H1 (cell line): ENCODE measurements around the gene ADCY3. TPM values are rescaled to one million over a fixed set of nuclear protein-coding genes. Genes with fewer than 3 reads are reported as not detected.

Experiments
- CTCF ChIA-PET: fragments of 300-600 bp; sonication (Branson Sonifier 250); formaldehyde crosslinking; loops from one replicate; lab custom pipeline; 2021; ENCODE audit not compliant: partially characterized antibody; lab: Charles Lee
- POLR2A ChIA-PET: fragments of 300-600 bp; sonication (Branson Sonifier 250); formaldehyde crosslinking; loops from one replicate; lab custom pipeline; 2021; ENCODE audit warnings: inconsistent platforms; ENCODE audit not compliant: partially characterized antibody; lab: Charles Lee
- DNase-seq, 2 experiments: peaks; one replicate each; pipeline versions ENCODE4 v3.0.0 to v3.0.0-alpha.2; 2010 to 2022; ENCODE audit warnings: low spot score in 2 of 2, low read depth in 1 of 2, mixed read lengths in 1 of 2
- FAIRE-seq: peaks from 2 replicates; lab custom pipeline; 2011; peaks lifted over from hg19 to GRCh38; lab: Jason Lieb, UNC
- H2AFZ ChIP-seq: 2 replicates; pipeline ENCODE4 v1.8.1; 2012; ENCODE audit warnings: low read length, inconsistent platforms
- H2AK5ac ChIP-seq: 2 replicates; pipeline ENCODE4 v1.6.1; 2013; ENCODE audit warnings: low read depth, low read length
- H2BK120ac ChIP-seq: replicated peaks from 2 replicates; pipeline ENCODE3; 2013; ENCODE audit warnings: low read depth, low read length, inconsistent platforms
- H2BK12ac ChIP-seq: 2 replicates; pipeline ENCODE4 v1.6.1; 2013; ENCODE audit warnings: low read depth, low read length
- H2BK15ac ChIP-seq: 2 replicates; pipeline ENCODE4 v1.6.1; 2013; ENCODE audit warnings: low read length
- H2BK20ac ChIP-seq: 2 replicates; pipeline ENCODE4 v1.6.1; 2013; ENCODE audit warnings: low read length
- H2BK5ac ChIP-seq: 2 replicates; pipeline ENCODE4 v1.6.1; 2013; ENCODE audit warnings: low read depth, low read length
- H3K14ac ChIP-seq: 2 replicates; pipeline ENCODE4 v1.6.1; 2013; ENCODE audit warnings: inconsistent platforms; ENCODE audit not compliant: insufficient read length
- H3K18ac ChIP-seq: 2 replicates; pipeline ENCODE4 v1.6.1; 2013; ENCODE audit warnings: low read length; ENCODE audit errors: extremely low read depth
- H3K23ac ChIP-seq: 2 replicates; pipeline ENCODE4 v1.6.1; 2013; ENCODE audit warnings: inconsistent platforms; ENCODE audit not compliant: insufficient read length
- H3K23me2 ChIP-seq: 2 replicates; pipeline ENCODE4 v1.6.1; 2013; ENCODE audit warnings: low read depth, low read length
- H3K27ac ChIP-seq: 2 replicates; pipeline ENCODE4 v1.6.1; 2011; ENCODE audit warnings: low read depth, low read length, inconsistent platforms
- H3K27me3 ChIP-seq, 4 experiments: replicated peaks in 1 of 4; 1 replicate in 1 of 4; 2 replicates in 3 of 4; pipeline versions ENCODE4 v1.6.1 to v1.8.1; 2011 to 2013; ENCODE audit warnings: low read length in 3 of 4, mild to moderate bottlenecking in 3 of 4, inconsistent platforms in 2 of 4, mixed read lengths in 2 of 4, moderate library complexity in 1 of 4; ENCODE audit not compliant: control insufficient read depth in 3 of 4, insufficient read depth in 3 of 4; ENCODE audit errors: extremely low read depth in 1 of 4
- H3K36me3 ChIP-seq, 4 experiments: 2 replicates each; pipeline versions ENCODE4 v1.6.1 to v1.8.1; 2011 to 2013; ENCODE audit warnings: mild to moderate bottlenecking in 4 of 4, low read length in 3 of 4, moderate library complexity in 2 of 4, control low read depth in 1 of 4, inconsistent platforms in 1 of 4; ENCODE audit not compliant: insufficient read depth in 4 of 4, control insufficient read depth in 2 of 4
- H3K4ac ChIP-seq: replicated peaks from 2 replicates; pipeline ENCODE3; 2013; ENCODE audit warnings: low read length, low read depth, mixed read lengths, inconsistent platforms; ENCODE audit not compliant: insufficient read length
- H3K4me1 ChIP-seq, 4 experiments: replicated peaks in 1 of 4; 1 replicate in 1 of 4; 2 replicates in 3 of 4; pipeline versions ENCODE4 v1.6.1 to v1.8.1; 2011 to 2013; ENCODE audit warnings: low read length in 3 of 4, inconsistent platforms in 2 of 4, mixed read lengths in 1 of 4; ENCODE audit not compliant: insufficient read depth in 4 of 4, control insufficient read depth in 3 of 4
- H3K4me2 ChIP-seq, 2 experiments: 2 replicates each; pipeline versions ENCODE4 v1.6.1 to v1.8.1; 2011 to 2013; ENCODE audit warnings: low read depth in 2 of 2, low read length in 2 of 2, control low read depth in 1 of 2, inconsistent platforms in 1 of 2, mild to moderate bottlenecking in 1 of 2; ENCODE audit not compliant: insufficient read depth in 1 of 2
- H3K4me3 ChIP-seq, 4 experiments: fragments of 200-600, 300-600 bp in 1 of 4; sonication (generic), shearing (Covaris generic), sonication (Bioruptor Twin) in 1 of 4; 2 replicates each; pipeline versions ENCODE4 v1.5.1 to v1.8.1; 2011 to 2016; ENCODE audit warnings: low read length in 4 of 4, low read depth in 3 of 4, control low read depth in 2 of 4, inconsistent platforms in 2 of 4, mild to moderate bottlenecking in 2 of 4, mixed read lengths in 1 of 4, moderate library complexity in 1 of 4; ENCODE audit not compliant: insufficient read depth in 2 of 4; ENCODE audit errors: extremely low read depth in 1 of 4
- H3K56ac ChIP-seq: replicated peaks from 2 replicates; pipeline ENCODE3; 2013; ENCODE audit warnings: low read depth, mild to moderate bottlenecking, mixed read lengths, low read length, inconsistent platforms; ENCODE audit not compliant: insufficient read length
- H3K79me1 ChIP-seq: 2 replicates; pipeline ENCODE4 v1.6.1; 2013; ENCODE audit warnings: low read depth, low read length, control low read depth
- H3K79me2 ChIP-seq, 2 experiments: 2 replicates each; pipeline versions ENCODE4 v1.6.1 to v1.8.1; 2012 to 2013; ENCODE audit warnings: low read length in 2 of 2, mild to moderate bottlenecking in 2 of 2, inconsistent platforms in 1 of 2; ENCODE audit not compliant: insufficient read depth in 2 of 2, control insufficient read depth in 1 of 2
- H3K9ac ChIP-seq, 4 experiments: replicated peaks in 1 of 4; 1 replicate in 1 of 4; 2 replicates in 3 of 4; pipeline versions ENCODE4 v1.6.1 to v1.8.1; 2011 to 2013; ENCODE audit warnings: low read depth in 3 of 4, low read length in 3 of 4, control low read depth in 2 of 4, mild to moderate bottlenecking in 2 of 4, moderate library complexity in 2 of 4, inconsistent platforms in 1 of 4; ENCODE audit errors: extremely low read depth in 1 of 4
- H3K9me3 ChIP-seq, 2 experiments: 2 replicates each; pipeline versions ENCODE4 v1.6.1 to v1.8.1; 2012 to 2013; ENCODE audit warnings: mild to moderate bottlenecking in 2 of 2, moderate library complexity in 2 of 2, control low read depth in 1 of 2, inconsistent platforms in 1 of 2, low read depth in 1 of 2, low read length in 1 of 2, mixed read lengths in 1 of 2; ENCODE audit not compliant: insufficient read depth in 2 of 2
- H4K20me1 ChIP-seq, 2 experiments: replicated peaks in 1 of 2; 2 replicates each; pipeline versions ENCODE3 to v1.8.1; 2011 to 2013; ENCODE audit warnings: inconsistent platforms in 2 of 2, low read length in 2 of 2, mild to moderate bottlenecking in 1 of 2; ENCODE audit not compliant: insufficient read depth in 2 of 2, control insufficient read depth in 1 of 2
- H4K5ac ChIP-seq: 2 replicates; pipeline ENCODE4 v1.6.1; 2013; ENCODE audit warnings: low read length, low read depth, mixed read lengths, inconsistent platforms; ENCODE audit not compliant: insufficient read length
- H4K8ac ChIP-seq: 2 replicates; pipeline ENCODE4 v1.8.0; 2013; ENCODE audit warnings: mild to moderate bottlenecking, moderate library complexity, low read length, inconsistent platforms; ENCODE audit not compliant: insufficient read depth; ENCODE audit errors: extremely low read depth
- H4K91ac ChIP-seq: replicated peaks from 2 replicates; pipeline ENCODE3; 2013; ENCODE audit warnings: low read length, mixed read lengths, inconsistent platforms; ENCODE audit not compliant: insufficient read length
- BACH1 ChIP-seq: IDR thresholded peaks from 2 replicates; pipeline ENCODE4 v1.6.1; 2012; ENCODE audit warnings: low read length, improper control_type of control experiment
- EP300 ChIP-seq, 2 experiments: IDR thresholded peaks; 1 replicate in 1 of 2; 2 replicates in 1 of 2; pipeline ENCODE4 v1.6.1; 2011 to 2012; ENCODE audit warnings: low read depth in 2 of 2, low read length in 2 of 2, mild to moderate bottlenecking in 2 of 2, borderline replicate concordance in 1 of 2, inconsistent platforms in 1 of 2, moderate library complexity in 1 of 2
- JUN ChIP-seq: IDR thresholded peaks from 2 replicates; pipeline ENCODE4 v1.6.1; 2011; ENCODE audit warnings: low read depth, mild to moderate bottlenecking, improper control_type of control experiment, low read length
- KDM5A ChIP-seq: fragments of 200-600 bp; IDR thresholded peaks from 2 replicates; pipeline ENCODE4 v1.7.1; 2012; ENCODE audit warnings: mild to moderate bottlenecking, low read length, inconsistent platforms, mixed read lengths
- MAFK ChIP-seq: IDR thresholded peaks from 2 replicates; pipeline ENCODE4 v1.6.1; 2012; ENCODE audit warnings: low read depth, mild to moderate bottlenecking, improper control_type of control experiment, low read length
- MAX ChIP-seq: IDR thresholded peaks from 2 replicates; pipeline ENCODE4 v1.6.1; 2012; ENCODE audit warnings: inconsistent platforms
- PHF8 ChIP-seq: fragments of 200-600 bp; sonication (generic); conservative IDR thresholded peaks from 2 replicates; pipeline ENCODE4 v1.7.1; 2012; ENCODE audit warnings: low read depth, mild to moderate bottlenecking, inconsistent platforms, low read length, moderate library complexity
- RFX5 ChIP-seq: IDR thresholded peaks from 2 replicates; pipeline ENCODE4 v1.6.1; 2011; ENCODE audit warnings: low read depth, low read length, improper control_type of control experiment, borderline replicate concordance
- SIN3A ChIP-seq, 2 experiments: IDR thresholded peaks in 1 of 2; conservative IDR thresholded peaks in 1 of 2; 2 replicates each; pipeline ENCODE4 v1.6.1; 2011 to 2012; ENCODE audit warnings: low read length in 2 of 2, improper control_type of control experiment in 1 of 2, low read depth in 1 of 2, mild to moderate bottlenecking in 1 of 2
- SP4 ChIP-seq: IDR thresholded peaks from 2 replicates; pipeline ENCODE4 v1.6.1; 2012; ENCODE audit warnings: low read length, inconsistent platforms
- WGBS, 2 experiments: shearing (Covaris generic) in 1 of 2; methylation state at CpG; one replicate each; pipeline versions ENCODE4 v1.1.6 to v1.1.7; 2013 to 2015; ENCODE audit warnings: low lambda C conversion rate in 2 of 2, mixed read lengths in 2 of 2, inconsistent platforms in 1 of 2, low coverage in 1 of 2, missing lambda C conversion rate in 1 of 2; ENCODE audit not compliant: insufficient replicate concordance in 2 of 2, insufficient coverage in 1 of 2, insufficient read length in 1 of 2; ENCODE audit errors: extremely low coverage in 1 of 2, missing lambda C conversion rate in 1 of 2; 5-methylcytosine and 5-hydroxymethylcytosine counted together
- polyA plus RNA-seq, 7 experiments: library from polyadenylated mRNA; depleted of rRNA in 3 of 7; stranded (reverse) in 5 of 7; unstranded in 2 of 7; fragments of >200 nt in 5 of 7; fragments of 200-250 nt in 2 of 7; gene quantifications; 1 replicate in 5 of 7; 2 replicates in 1 of 7; 4 replicates in 1 of 7; pipeline versions ENCODE4 v1.2.1 to v1.2.3, GENCODE V29; 2011 to 2013; ENCODE audit warnings: missing spikeins in 2 of 7, mixed read lengths in 2 of 7
- total RNA-seq: library from RNA; stranded (reverse); fragmentation: NEBNext Ultra II Directional; extraction: Animal tissue kit (Norgen Biotek cat#: 25700); gene quantifications from 2 replicates; pipeline ENCODE4 v1.2.1, GENCODE V29; 2021

Gene ADCY3
- total and polyA plus RNA-seq, 2 of the 8 experiments (the other 6 are each of a cell fraction or from before 2014, with no cell fraction given): 45.1 to 52.9 TPM

GRCh38 chr2:24788816-24789215, 131.2 kb downstream of the ADCY3 start:
- no peaks in the 10 kb centered on the region for H3K9me3 ChIP-seq
- no peak overlapping the region for H2BK5ac ChIP-seq
- 57% methylated on average over 3 of the region's 3 CpGs; no CpG with 5 or more reads in 1 of the 2 experiments for WGBS, 2 experiments
- no peak overlapping the region for H2AFZ ChIP-seq
- no peaks in the 10 kb centered on the region for H3K27me3 ChIP-seq
- no peak overlapping the region for H4K8ac ChIP-seq
- H3K4me2 ChIP-seq: no peak overlapping the region
- no peak for DNase-seq
- H3K56ac ChIP-seq: no peak overlapping the region
- H2BK12ac ChIP-seq: no peak overlapping the region
- H3K18ac ChIP-seq: no peak overlapping the region
- no peak overlapping the region for H2BK120ac ChIP-seq
- no peak overlapping the region for H4K5ac ChIP-seq
- TF ChIP-seq EP300 (IDR thresholded peaks at IDR 0.05; ENCODE audit: borderline replicate concordance in 1 of 2, low read depth in 2 of 2, low read length in 2 of 2) (no peak), JUN (no peak), MAX (no peak), MAFK (no peak), PHF8 (no peak), SIN3A (conservative IDR thresholded peaks at IDR 0.05 in 1 of 2, IDR thresholded peaks at IDR 0.05 in 1 of 2; ENCODE audit: low read depth in 1 of 2, low read length in 2 of 2) (no peak), RFX5 (no peak), SP4 (no peak), KDM5A (no peak), BACH1 (no peak)
- no peak overlapping the region for H4K91ac ChIP-seq
- no peak overlapping the region for H3K4me3 ChIP-seq
- 0 out of 2 replicates have a peak, but pooled peaks cover under 1% of the 10 kb centered on the region for H3K79me1 ChIP-seq
- FAIRE-seq: no peak
- H3K27ac ChIP-seq: no peak overlapping the region
- H3K4ac ChIP-seq: no peak overlapping the region
- no peak overlapping the region for H2BK20ac ChIP-seq
- no peak overlapping the region for H2AK5ac ChIP-seq
- H3K4me1 ChIP-seq: peaks cover 0 to 5% (median 2%) of the 10 kb centered on the region in 4 experiments; a peak in 3 of 7 replicates
- ChIA-PET CTCF (interaction anchor here (0.6 to 1.7 kb wide), 6 partner anchors 30 to 379 kb away, joined by 3 to 5 read pairs (median 4); no protein-coding TSS in a partner anchor), POLR2A (no interaction called here)
- H3K36me3 ChIP-seq: 0 out of 8 replicates have a peak, but pooled peaks cover 0 to 3% (median 0%) of the 10 kb centered on the region in 4 experiments
- H4K20me1 ChIP-seq: no peaks in the 10 kb centered on the region
- H3K14ac ChIP-seq: no peak overlapping the region
- peaks cover 0 to 3% of the 10 kb centered on the region in 2 experiments; a peak in 3 of 4 replicates for H3K79me2 ChIP-seq
- no peak overlapping the region for H3K23ac ChIP-seq
- no peak overlapping the region for H2BK15ac ChIP-seq
- no peak overlapping the region for H3K9ac ChIP-seq
- peaks cover 2% of the 10 kb centered on the region; the same call in 1 of the 2 replicates for H3K23me2 ChIP-seq
